Endothelial cell of umbilical vein (primary cell): ENCODE measurements around the gene DNAJC12. TPM values are rescaled to one million over a fixed set of nuclear protein-coding genes. Genes with fewer than 3 reads are reported as not detected.

ENCODE experiments used
- BruUV-seq: library from RNA; stranded (reverse); fragments of 400-500 nt; replicated peaks from 2 replicates; lab custom pipeline; 2021; lab: Mats Ljungman, UMichigan
- CTCF ChIA-PET: fragments of 300-600, 350-600 bp; sonication (Branson Sonifier 250); formaldehyde crosslinking; loops from one replicate; lab custom pipeline; 2021; ENCODE audit warnings: antibody characterized with exemption, inconsistent platforms; lab: Charles Lee
- POLR2A ChIA-PET: fragments of 300-600, 350-600 bp; sonication (Branson Sonifier 250); formaldehyde crosslinking; loops from one replicate; lab custom pipeline; 2021; ENCODE audit warnings: antibody characterized with exemption, inconsistent platforms; lab: Charles Lee
- DNase-seq: peaks from one replicate; pipeline ENCODE4 v3.0.0-alpha.2; 2011; ENCODE audit warnings: low read depth, low spot score
- FAIRE-seq: peaks from 2 replicates; lab custom pipeline; 2011; peaks lifted over from hg19 to GRCh38; lab: Jason Lieb, UNC
- H2AFZ ChIP-seq: 2 replicates; pipeline ENCODE4 v1.6.0; 2012; ENCODE audit warnings: low read depth, low read length, control low read depth, inconsistent platforms
- H3K27ac ChIP-seq: 2 replicates; pipeline ENCODE4 v1.5.1; 2011; ENCODE audit warnings: low read depth, mild to moderate bottlenecking, control low read depth, low read length, moderate library complexity; ENCODE audit not compliant: insufficient read depth
- H3K27me3 ChIP-seq, 2 experiments: 2 replicates each; pipeline versions ENCODE4 v1.6.0 to v1.6.1; 2011; ENCODE audit warnings: low read length in 2 of 2, mixed read lengths in 1 of 2; ENCODE audit not compliant: control insufficient read depth in 2 of 2, insufficient read depth in 2 of 2
- H3K36me3 ChIP-seq, 2 experiments: 2 replicates in 1 of 2; 3 replicates in 1 of 2; pipeline ENCODE4 v1.5.1; 2011; ENCODE audit warnings: low read length in 2 of 2, mild to moderate bottlenecking in 1 of 2, moderate library complexity in 1 of 2; ENCODE audit not compliant: control insufficient read depth in 2 of 2, insufficient read depth in 2 of 2; ENCODE audit errors: extremely low read depth in 1 of 2
- H3K4me1 ChIP-seq: 3 replicates; pipeline ENCODE4 v1.5.1; 2011; ENCODE audit warnings: mild to moderate bottlenecking, low read length; ENCODE audit not compliant: control insufficient read depth, insufficient read depth; ENCODE audit errors: extremely low read depth
- H3K4me2 ChIP-seq: 2 replicates; pipeline ENCODE4 v1.6.1; 2011; ENCODE audit warnings: low read length, control low read depth, mixed read lengths; ENCODE audit not compliant: insufficient read depth
- H3K4me3 ChIP-seq, 3 experiments: fragments of 200-600 bp in 1 of 3; sonication (generic), shearing (Covaris generic) in 1 of 3; replicated peaks in 1 of 3; 2 replicates each; pipeline ENCODE4 v1.5.1; 2011 to 2016; ENCODE audit warnings: control low read depth in 3 of 3, low read length in 3 of 3, mild to moderate bottlenecking in 2 of 3, inconsistent platforms in 1 of 3, low read depth in 1 of 3, moderate library complexity in 1 of 3; ENCODE audit not compliant: insufficient read depth in 1 of 3
- H3K79me2 ChIP-seq: 2 replicates; pipeline ENCODE4 v1.6.0; 2012; ENCODE audit warnings: low read length, inconsistent platforms; ENCODE audit not compliant: control insufficient read depth, insufficient read depth
- H3K9ac ChIP-seq: replicated peaks from 2 replicates; pipeline ENCODE3; 2011; ENCODE audit warnings: low read length, control low read depth; ENCODE audit not compliant: insufficient read depth; ENCODE audit errors: extremely low read depth
- H3K9me1 ChIP-seq: replicated peaks from 3 replicates; pipeline ENCODE4 v1.6.0; 2011; ENCODE audit warnings: mild to moderate bottlenecking, low read length; ENCODE audit not compliant: control insufficient read depth, insufficient read depth; ENCODE audit errors: extremely low read depth
- H3K9me3 ChIP-seq: replicated peaks from 2 replicates; pipeline ENCODE4 v1.5.1; 2012; ENCODE audit warnings: low read length, inconsistent platforms; ENCODE audit not compliant: control insufficient read depth, insufficient read depth
- H4K20me1 ChIP-seq: replicated peaks from 2 replicates; pipeline ENCODE3; 2011; ENCODE audit warnings: mild to moderate bottlenecking, low read length; ENCODE audit not compliant: control insufficient read depth, insufficient read depth; ENCODE audit errors: extremely low read depth
- EZH2 ChIP-seq: IDR thresholded peaks from 2 replicates; pipeline ENCODE4 v1.6.1; 2012; ENCODE audit warnings: borderline replicate concordance, low read depth, mild to moderate bottlenecking, moderate library complexity, low read length, inconsistent platforms; ENCODE audit not compliant: severe bottlenecking
- FOS ChIP-seq: IDR thresholded peaks from 2 replicates; pipeline ENCODE4 v1.6.1; 2011; ENCODE audit warnings: mild to moderate bottlenecking, low read length, moderate library complexity, borderline replicate concordance; ENCODE audit not compliant: insufficient read depth
- GATA2 ChIP-seq: IDR thresholded peaks from 2 replicates; pipeline ENCODE4 v1.7.0; 2011; ENCODE audit warnings: low read depth, mild to moderate bottlenecking, moderate library complexity, mixed read lengths, low read length; ENCODE audit not compliant: insufficient read length, insufficient read depth
- JUN ChIP-seq: IDR thresholded peaks from 2 replicates; pipeline ENCODE4 v1.6.1; 2011; ENCODE audit warnings: borderline replicate concordance, low read depth; ENCODE audit not compliant: insufficient read length, insufficient read depth
- MYC ChIP-seq: IDR thresholded peaks from one replicate; pipeline ENCODE4 v1.6.1; 2011; ENCODE audit warnings: mild to moderate bottlenecking, low read depth, low read length
- POLR2A ChIP-seq: IDR thresholded peaks from 2 replicates; pipeline ENCODE4 v1.6.1; 2012; ENCODE audit warnings: low read depth, mild to moderate bottlenecking, control low read depth, low read length
- POLR2AphosphoS5 ChIP-seq: IDR thresholded peaks from 2 replicates; pipeline ENCODE4 v1.6.1; 2012; ENCODE audit warnings: low read depth, mild to moderate bottlenecking, control low read depth, low read length, moderate library complexity; ENCODE audit not compliant: insufficient read depth
- dilution Hi-C: fragments of 300-500 bp; cut with MboI; formaldehyde crosslinking; loops from one replicate; pipeline ENCODE4 v1.15.0; 2019; ENCODE audit warnings: low sequenced_read_pairs; ENCODE audit not compliant: extremely low pct_ligation_motif_present
- intact Hi-C: fragments of 100-400 bp; cut with micrococcal nuclease; formaldehyde crosslinking; loops from one replicate; pipeline ENCODE4 v1.10.0; 2022
- polyA plus RNA-seq, 4 experiments: library from polyadenylated mRNA; depleted of rRNA in 3 of 4; stranded (reverse) in 3 of 4; unstranded in 1 of 4; fragments of >200 nt; gene quantifications; 2 replicates each; pipeline versions ENCODE4 v1.2.1 to v1.2.3, GENCODE V29; 2011 to 2012; ENCODE audit warnings: missing spikeins in 1 of 4
- total RNA-seq: library from RNA; stranded (reverse); gene quantifications from 2 replicates; pipeline ENCODE4 v1.2.3, GENCODE V29; 2021
- TF ChIP-seq, protein P1 (sequence below), 2 donors: IDR thresholded peaks; 1 replicate in 1 of 2; 2 replicates in 1 of 2; pipeline ENCODE4 v1.5.1; 2011; ENCODE audit warnings: low read length in 2 of 2, mild to moderate bottlenecking in 2 of 2, moderate library complexity in 2 of 2, control low read depth in 1 of 2, inconsistent platforms in 1 of 2, low read depth in 1 of 2; ENCODE audit not compliant: insufficient read depth in 1 of 2; ENCODE audit errors: extremely low read depth in 1 of 2
- TF ChIP-seq, protein P2 (sequence below): IDR thresholded peaks from 2 replicates; pipeline ENCODE4 v1.6.1; 2011; ENCODE audit not compliant: insufficient read depth, insufficient read length

Gene DNAJC12
- total and polyA plus RNA-seq, 2 donors (not counting 3 experiments of a cell fraction or from before 2014, with no cell fraction given): 0.54 to 1.0 TPM

- CTCF ChIA-PET: no interaction called here
- H2AFZ ChIP-seq: no peak overlapping the region
- BruUV-seq: no TSS peak
- no peak overlapping the region for H3K4me2 ChIP-seq
- H3K36me3 ChIP-seq: no peaks in the 10 kb centered on the region
- H3K79me2 ChIP-seq: no peaks in the 10 kb centered on the region
- H4K20me1 ChIP-seq: no peaks in the 10 kb centered on the region
- POLR2A ChIA-PET: no interaction called here
- H3K9me1 ChIP-seq: no peaks in the 10 kb centered on the region
- TF ChIP-seq JUN: no peak
- TF ChIP-seq GATA2: no peak
- no peak for TF ChIP-seq FOS
- TF ChIP-seq, protein P1, sequence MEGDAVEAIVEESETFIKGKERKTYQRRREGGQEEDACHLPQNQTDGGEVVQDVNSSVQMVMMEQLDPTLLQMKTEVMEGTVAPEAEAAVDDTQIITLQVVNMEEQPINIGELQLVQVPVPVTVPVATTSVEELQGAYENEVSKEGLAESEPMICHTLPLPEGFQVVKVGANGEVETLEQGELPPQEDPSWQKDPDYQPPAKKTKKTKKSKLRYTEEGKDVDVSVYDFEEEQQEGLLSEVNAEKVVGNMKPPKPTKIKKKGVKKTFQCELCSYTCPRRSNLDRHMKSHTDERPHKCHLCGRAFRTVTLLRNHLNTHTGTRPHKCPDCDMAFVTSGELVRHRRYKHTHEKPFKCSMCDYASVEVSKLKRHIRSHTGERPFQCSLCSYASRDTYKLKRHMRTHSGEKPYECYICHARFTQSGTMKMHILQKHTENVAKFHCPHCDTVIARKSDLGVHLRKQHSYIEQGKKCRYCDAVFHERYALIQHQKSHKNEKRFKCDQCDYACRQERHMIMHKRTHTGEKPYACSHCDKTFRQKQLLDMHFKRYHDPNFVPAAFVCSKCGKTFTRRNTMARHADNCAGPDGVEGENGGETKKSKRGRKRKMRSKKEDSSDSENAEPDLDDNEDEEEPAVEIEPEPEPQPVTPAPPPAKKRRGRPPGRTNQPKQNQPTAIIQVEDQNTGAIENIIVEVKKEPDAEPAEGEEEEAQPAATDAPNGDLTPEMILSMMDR (IDR thresholded peaks at IDR 0.05; ENCODE audit: extremely low read depth in 1 of 2, insufficient read depth in 1 of 2, low read depth in 1 of 2, low read length in 2 of 2): no peak
- TF ChIP-seq, protein P2, sequence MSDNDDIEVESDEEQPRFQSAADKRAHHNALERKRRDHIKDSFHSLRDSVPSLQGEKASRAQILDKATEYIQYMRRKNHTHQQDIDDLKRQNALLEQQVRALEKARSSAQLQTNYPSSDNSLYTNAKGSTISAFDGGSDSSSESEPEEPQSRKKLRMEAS: no peak
- TF ChIP-seq POLR2AphosphoS5: no peak
- no peak for TF ChIP-seq POLR2A
- no peak for TF ChIP-seq EZH2
- no peak for TF ChIP-seq MYC
- intact Hi-C loops (no loop called here), dilution Hi-C loops (no loop called here)
- H3K4me3 ChIP-seq: no peak overlapping the region
- H3K9ac ChIP-seq: no peak overlapping the region
- H3K27me3 ChIP-seq: peaks cover 0 to 2% of the 10 kb centered on the region in 2 experiments
- no peak overlapping the region for H3K27ac ChIP-seq
- DNase-seq (no peak), FAIRE-seq (no peak)
- no peaks in the 10 kb centered on the region for H3K9me3 ChIP-seq
- H3K4me1 ChIP-seq: no peaks in the 10 kb centered on the region
These were observed 44.7 kb downstream of the DNAJC12 start for GRCh38 chr10:67793313-67793712.
